ENCODE data around the gene TMEM140. TPM values are rescaled to one million over a fixed set of nuclear protein-coding genes. Genes with fewer than 3 reads are reported as not detected.

The TMEM140 gene
- total RNA-seq, 2 experiments from 2014 or later, result 6.2 to 7.6 TPM

GRCh38 chr7:135168001-135168400, 20.1 kb downstream of the TMEM140 start:
- peaks cover 52% of the 10 kb centered on the region for H3K4me1 Mint-ChIP-seq (ENCODE audit: low read depth)
- no peak for TF ChIP-seq CTCF (IDR thresholded peaks at IDR 0.05)
- H3K27ac Mint-ChIP-seq, result peak overlapping the region; percentile 89
- intact Hi-C loops (cut with micrococcal nuclease), result loop anchor here (2.0 kb wide), 1 partner anchor 19 kb away; the partner anchor contains the start of gene TMEM140
- ChIA-PET CTCF (interaction anchor here (0.8 to 4.6 kb wide), 7 partner anchors 9 to 181 kb away, joined by 3 to 44 read pairs (median 4); partner anchors contain the start of genes AGBL3, TMEM140 and WDR91), POLR2A (interaction anchor here (1.3 to 16.8 kb wide), 3 partner anchors 10 to 175 kb away, joined by 5 to 204 read pairs (median 14); partner anchors contain the start of gene TMEM140)
- H3K9me3 Mint-ChIP-seq, result peaks cover 5% of the 10 kb centered on the region
- ATAC-seq, result no peak
- peaks cover 62% of the 10 kb centered on the region for H3K36me3 Mint-ChIP-seq (ENCODE audit: low read depth)
- no peaks in the 10 kb centered on the region for H3K27me3 Mint-ChIP-seq
- DNase-seq, result peak; percentile 46
- H3K4me3 Mint-ChIP-seq, result peak overlapping the region; percentile 83

GRCh38 chr7:135168489-135169140, 20.7 kb downstream of the TMEM140 start:
- H3K4me3 Mint-ChIP-seq, result peak overlapping the region; percentile 83
- peaks cover 4% of the 10 kb centered on the region for H3K9me3 Mint-ChIP-seq
- DNase-seq, result no peak
- H3K4me1 Mint-ChIP-seq (ENCODE audit: low read depth), result peaks cover 52% of the 10 kb centered on the region
- ChIA-PET CTCF (interaction anchor here (0.8 to 4.6 kb wide), 16 partner anchors 8 to 535 kb away, joined by 3 to 44 read pairs (median 4); partner anchors contain the start of genes AGBL3, TMEM140 and WDR91), POLR2A (interaction anchor here (1.1 to 16.8 kb wide), 7 partner anchors 8 to 599 kb away, joined by 4 to 204 read pairs (median 14); partner anchors contain the start of genes AGBL3 and TMEM140)
- intact Hi-C loops (cut with micrococcal nuclease), result loop anchor here (2.0 kb wide), 1 partner anchor 20 kb away; the partner anchor contains the start of gene TMEM140
- TF ChIP-seq CTCF (IDR thresholded peaks at IDR 0.05), result no peak
- peak overlapping the region; percentile 89 for H3K27ac Mint-ChIP-seq
- ATAC-seq, result no peak
- peaks cover 60% of the 10 kb centered on the region for H3K36me3 Mint-ChIP-seq (ENCODE audit: low read depth)
- H3K27me3 Mint-ChIP-seq, result no peaks in the 10 kb centered on the region

- Mint-ChIP-seq H3K4me1 (ENCODE audit: low read depth) (peaks cover 48% of the 10 kb centered on the region), H3K9me3 (no peaks in the 10 kb centered on the region), H3K4me3 (peak overlapping the region; percentile 83), H3K36me3 (ENCODE audit: low read depth) (peaks cover 53% of the 10 kb centered on the region), H3K27me3 (no peaks in the 10 kb centered on the region), H3K27ac (peak overlapping the region; percentile 89)
- TF ChIP-seq CTCF (IDR thresholded peaks at IDR 0.05), result peak; percentile 69
- intact Hi-C loops (cut with micrococcal nuclease), result loop anchor here (2.0 kb wide), 1 partner anchor 21 kb away; the partner anchor contains the start of gene TMEM140
- ATAC-seq (peak; percentile 65), DNase-seq (peak; percentile 82)
- POLR2A ChIA-PET, result interaction anchor here (1.0 to 16.8 kb wide), 11 partner anchors 9 to 600 kb away, joined by 4 to 204 read pairs (median 7); partner anchors contain the start of genes AGBL3, TMEM140 and WDR91
- CTCF ChIA-PET, result interaction anchor here (0.7 to 4.6 kb wide), 16 partner anchors 9 to 536 kb away, joined by 3 to 44 read pairs (median 4); partner anchors contain the start of genes AGBL3 and TMEM140
These were observed 21.5 kb downstream of the TMEM140 start for GRCh38 chr7:135169141-135169963.

- ATAC-seq (no peak), DNase-seq (no peak)
- peak overlapping the region; percentile 89 for H3K27ac Mint-ChIP-seq
- H3K36me3 Mint-ChIP-seq (ENCODE audit: low read depth), result peaks cover 47% of the 10 kb centered on the region
- H3K4me1 Mint-ChIP-seq (ENCODE audit: low read depth), result peaks cover 48% of the 10 kb centered on the region
- no peak for TF ChIP-seq CTCF (IDR thresholded peaks at IDR 0.05)
- H3K9me3 Mint-ChIP-seq, result no peaks in the 10 kb centered on the region
- POLR2A ChIA-PET, result interaction anchor here (0.8 to 16.8 kb wide), 15 partner anchors 9 to 601 kb away, joined by 3 to 204 read pairs (median 6); partner anchors contain the start of genes AGBL3, TMEM140 and WDR91
- peak overlapping the region; percentile 83 for H3K4me3 Mint-ChIP-seq
- no peaks in the 10 kb centered on the region for H3K27me3 Mint-ChIP-seq
- CTCF ChIA-PET, result interaction anchor here (0.7 to 4.6 kb wide), 14 partner anchors 9 to 537 kb away, joined by 3 to 44 read pairs (median 6); partner anchors contain the start of genes AGBL3 and TMEM140
- intact Hi-C loops (cut with micrococcal nuclease), result loop anchor here (2.0 kb wide), 2 partner anchors 21 to 183 kb away; partner anchors contain the start of genes AGBL3 and TMEM140
These were observed 22.0 kb downstream of the TMEM140 start for GRCh38 chr7:135169964-135170273.
